ENCODE measurements around the gene MGAT1.

MGAT1 gene

DNA sequence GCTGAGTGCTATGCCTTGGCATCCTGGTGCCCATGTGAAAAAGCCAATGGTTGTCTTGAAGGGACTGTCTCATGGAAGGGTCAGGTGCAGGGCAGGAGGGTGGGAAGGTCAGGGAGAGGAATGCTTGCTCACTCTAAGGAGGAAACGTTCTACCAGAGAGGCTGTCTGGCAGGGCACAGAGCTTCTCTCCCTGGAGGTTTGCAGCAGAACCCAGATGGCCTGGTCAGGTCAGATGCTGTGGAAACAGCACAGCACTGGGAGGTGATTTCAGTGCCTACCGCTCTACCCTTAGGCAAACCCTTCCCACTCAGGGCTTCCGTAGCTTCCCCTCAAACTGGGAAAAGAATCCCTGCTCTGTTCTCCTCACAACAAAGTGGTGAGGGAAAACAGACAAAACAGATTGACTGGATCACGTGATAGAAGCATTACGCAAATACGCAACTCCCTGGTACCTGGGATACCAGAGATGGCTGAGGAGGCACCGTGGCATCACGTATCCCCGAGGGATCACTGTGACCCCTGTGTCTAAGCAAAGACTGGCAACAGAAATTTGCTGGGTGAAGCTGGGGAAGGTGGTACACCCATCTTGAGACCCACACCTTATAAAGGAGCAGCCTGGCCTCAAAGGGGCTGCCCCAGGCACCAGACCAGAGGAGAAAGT lies 3.9 kb upstream of the MGAT1 start:
- in situ Hi-C loops (cut with MboI; ENCODE audit: low sequenced_read_pairs, unreplicated experiment): no loop called here
- DNase-seq (ENCODE audit: low spot score): no peak

GRCh38 chr5:180804129-180804618 lies 1.6 kb upstream of the MGAT1 start:
- TF ChIP-seq, protein P1, sequence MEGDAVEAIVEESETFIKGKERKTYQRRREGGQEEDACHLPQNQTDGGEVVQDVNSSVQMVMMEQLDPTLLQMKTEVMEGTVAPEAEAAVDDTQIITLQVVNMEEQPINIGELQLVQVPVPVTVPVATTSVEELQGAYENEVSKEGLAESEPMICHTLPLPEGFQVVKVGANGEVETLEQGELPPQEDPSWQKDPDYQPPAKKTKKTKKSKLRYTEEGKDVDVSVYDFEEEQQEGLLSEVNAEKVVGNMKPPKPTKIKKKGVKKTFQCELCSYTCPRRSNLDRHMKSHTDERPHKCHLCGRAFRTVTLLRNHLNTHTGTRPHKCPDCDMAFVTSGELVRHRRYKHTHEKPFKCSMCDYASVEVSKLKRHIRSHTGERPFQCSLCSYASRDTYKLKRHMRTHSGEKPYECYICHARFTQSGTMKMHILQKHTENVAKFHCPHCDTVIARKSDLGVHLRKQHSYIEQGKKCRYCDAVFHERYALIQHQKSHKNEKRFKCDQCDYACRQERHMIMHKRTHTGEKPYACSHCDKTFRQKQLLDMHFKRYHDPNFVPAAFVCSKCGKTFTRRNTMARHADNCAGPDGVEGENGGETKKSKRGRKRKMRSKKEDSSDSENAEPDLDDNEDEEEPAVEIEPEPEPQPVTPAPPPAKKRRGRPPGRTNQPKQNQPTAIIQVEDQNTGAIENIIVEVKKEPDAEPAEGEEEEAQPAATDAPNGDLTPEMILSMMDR (IDR thresholded peaks at IDR 0.05; ENCODE audit: borderline replicate concordance, control extremely low read depth, extremely low read depth, insufficient read depth, missing control alignments): no peak
- no peak for DNase-seq (ENCODE audit: low spot score)
- in situ Hi-C loops (cut with MboI; ENCODE audit: low sequenced_read_pairs, unreplicated experiment): no loop called here

More for the DNA sequence above, 3.9 kb upstream of the MGAT1 start:
- TF ChIP-seq, protein P1 (IDR thresholded peaks at IDR 0.05; ENCODE audit: borderline replicate concordance, control extremely low read depth, extremely low read depth, insufficient read depth, missing control alignments): no peak

GRCh38 chr5:180803181-180804128 lies 849 bp upstream of the MGAT1 start:
- in situ Hi-C loops (cut with MboI; ENCODE audit: low sequenced_read_pairs, unreplicated experiment): no loop called here
- DNase-seq (ENCODE audit: low spot score): peak; percentile 89
- TF ChIP-seq, protein P1 (IDR thresholded peaks at IDR 0.05; ENCODE audit: borderline replicate concordance, control extremely low read depth, extremely low read depth, insufficient read depth, missing control alignments): no peak

DNA sequence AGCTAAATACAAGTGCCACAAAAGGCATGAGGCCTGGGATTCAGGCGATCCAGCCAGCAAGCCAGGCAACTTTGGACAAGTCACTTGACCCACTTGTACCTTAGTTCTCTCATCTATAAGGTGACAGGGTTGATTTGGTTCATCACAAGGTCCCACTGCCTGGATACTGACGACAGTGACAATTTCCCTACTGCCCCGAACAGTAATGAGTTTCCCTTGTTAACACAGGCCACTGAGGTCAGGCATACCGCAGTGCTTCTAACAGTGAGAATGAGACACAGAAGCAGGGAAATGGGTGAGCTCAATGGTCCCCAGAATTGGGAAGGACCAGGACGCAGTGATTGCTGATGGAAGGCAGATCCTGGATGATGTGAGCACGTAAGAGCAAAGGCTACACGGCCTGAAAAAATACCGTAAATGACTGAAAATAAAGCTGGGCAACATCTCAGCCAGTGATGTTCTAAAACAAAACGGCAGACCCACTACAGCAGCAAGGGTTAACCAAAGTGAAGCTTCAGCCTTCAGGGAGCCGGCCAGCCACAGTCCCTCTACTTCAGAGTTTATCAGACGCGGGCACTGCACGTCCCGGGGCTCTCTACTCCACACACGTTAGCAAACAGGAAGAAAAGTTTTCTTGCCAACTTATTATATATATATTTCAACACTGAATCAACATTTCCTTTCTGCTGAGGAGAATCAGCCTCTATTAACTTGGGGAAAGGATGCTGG lies 846 bp downstream of the MGAT1 start:
- in situ Hi-C loops (cut with MboI; ENCODE audit: low sequenced_read_pairs, unreplicated experiment): no loop called here
- TF ChIP-seq, protein P1 (IDR thresholded peaks at IDR 0.05; ENCODE audit: borderline replicate concordance, control extremely low read depth, extremely low read depth, insufficient read depth, missing control alignments): no peak

GRCh38 chr5:180799902-180800801 lies 2.5 kb downstream of the MGAT1 start:
- in situ Hi-C loops (cut with MboI; ENCODE audit: low sequenced_read_pairs, unreplicated experiment): no loop called here
- DNase-seq (ENCODE audit: low spot score): no peak
- TF ChIP-seq, protein P1 (IDR thresholded peaks at IDR 0.05; ENCODE audit: borderline replicate concordance, control extremely low read depth, extremely low read depth, insufficient read depth, missing control alignments): no peak

More for the DNA sequence above, 846 bp downstream of the MGAT1 start:
- DNase-seq (ENCODE audit: low spot score): no peak

Measured in GM13976 (cell line).